Testis (tissue), 3 donors: ENCODE data around the gene ATOH7. TPM values are rescaled to one million over a fixed set of nuclear protein-coding genes. Genes with fewer than 3 reads are reported as not detected.
"Not testable (repeated sequence)": the region's sequence is repeated elsewhere in the genome, so short reads cannot be mapped to it uniquely, and the experiment has no call there.

ENCODE experiments used
- DNase-seq: peaks from one replicate; pipeline ENCODE4 v3.0.0-alpha.2; 2019
- H3K27ac ChIP-seq, 2 donors: fragments of 200-600 bp; sonication (generic); one replicate each; pipeline ENCODE4 v1.5.1; 2019
- H3K27me3 ChIP-seq: fragments of 200-600 bp; sonication (generic); one replicate; pipeline ENCODE4 v1.5.1; 2019
- H3K36me3 ChIP-seq: fragments of 200-600 bp; sonication (generic); one replicate; pipeline ENCODE4 v1.5.1; 2017; ENCODE audit warnings: low read depth; ENCODE audit errors: missing control alignments
- H3K4me1 ChIP-seq: fragments of 200-600 bp; sonication (generic); one replicate; pipeline ENCODE4 v1.5.1; 2019
- H3K4me3 ChIP-seq, 2 donors: fragments of 200-600 bp; sonication (generic); one replicate each; pipeline ENCODE4 v1.5.1; 2017 to 2019
- H3K9me3 ChIP-seq: fragments of 200-600 bp; sonication (generic); one replicate; pipeline ENCODE4 v1.5.1; 2017
- CTCF ChIP-seq, 3 experiments: fragments of 450-650 bp in 2 of 3; fragments of 200-600 bp in 1 of 3; sonication (generic) in 1 of 3; IDR thresholded peaks; one replicate each; pipeline ENCODE4 v1.5.1; 2016 to 2019; ENCODE audit warnings: antibody characterized with exemption in 3 of 3, mild to moderate bottlenecking in 2 of 3, moderate library complexity in 1 of 3
- POLR2A ChIP-seq: fragments of 450-650 bp; IDR thresholded peaks from one replicate; pipeline ENCODE4 v1.6.1; 2017; ENCODE audit warnings: antibody characterized with exemption, mild to moderate bottlenecking, moderate library complexity
- WGBS, 2 donors: methylation state at CpG; one replicate each; pipeline ENCODE4 v1.1.5; 2018; 5-methylcytosine and 5-hydroxymethylcytosine counted together
- intact Hi-C: fragments of 100-400 bp; cut with DNase I; formaldehyde crosslinking; loops from one replicate; pipeline ENCODE4 v1.15.1; 2023; ENCODE audit warnings: low total_unique reads
- polyA plus RNA-seq: library from polyadenylated mRNA; stranded (reverse); fragments of 350-450 nt; fragmentation: Illumina TruSeq; extraction: RNeasy Lipid Tissue Mini Kit (QIAGEN cat#74804); gene quantifications from one replicate; pipeline ENCODE4 v1.2.3, GENCODE V29; 2014; ENCODE audit warnings: low read depth, low replicate concordance; ENCODE audit not compliant: insufficient read depth
- total RNA-seq, 2 donors: library from RNA; depleted of rRNA; stranded (reverse); fragments of >200 nt; gene quantifications; one replicate each; pipeline ENCODE4 v1.2.3, GENCODE V29; 2016

ATOH7 gene
- total and polyA plus RNA-seq, 3 donors from 2014 or later: 0.21 to 1.2 (median 0.63) TPM

GRCh38 chr10:68249297-68249696 lies 17.4 kb upstream of the ATOH7 start:
- TF ChIP-seq POLR2A: no peak
- no peak for TF ChIP-seq CTCF (IDR thresholded peaks at IDR 0.05)
- no peaks in the 10 kb centered on the region for H3K4me1 ChIP-seq
- no peaks in the 10 kb centered on the region for H3K9me3 ChIP-seq
- no peak overlapping the region for H3K4me3 ChIP-seq
- no peaks in the 10 kb centered on the region for H3K27me3 ChIP-seq
- H3K36me3 ChIP-seq: no peaks in the 10 kb centered on the region
- WGBS, 2 donors: 80 to 81% methylated on average over 4 of the region's 4 CpGs
- DNase-seq: no peak
- H3K27ac ChIP-seq: no peak overlapping the region
- intact Hi-C loops: no loop called here

GRCh38 chr10:68247931-68248330 lies 16.0 kb upstream of the ATOH7 start:
- WGBS, 2 donors: 76 to 87% methylated on average over 6 of the region's 6 CpGs
- H3K9me3 ChIP-seq: no peaks in the 10 kb centered on the region
- no peak overlapping the region for H3K27ac ChIP-seq
- intact Hi-C loops: no loop called here
- no peak overlapping the region for H3K4me3 ChIP-seq
- TF ChIP-seq POLR2A (no peak), CTCF (IDR thresholded peaks at IDR 0.05) (no peak)
- no peaks in the 10 kb centered on the region for H3K36me3 ChIP-seq
- no peaks in the 10 kb centered on the region for H3K27me3 ChIP-seq
- no peak for DNase-seq
- no peaks in the 10 kb centered on the region for H3K4me1 ChIP-seq

- WGBS, 2 donors: 93 to 97% methylated on average over 7 of the region's 7 CpGs
- H3K4me3 ChIP-seq, intact Hi-C loops, H3K9me3 ChIP-seq, H3K27ac ChIP-seq, H3K4me1 ChIP-seq, DNase-seq, H3K27me3 ChIP-seq, H3K36me3 ChIP-seq: not testable (repeated sequence)
Observed at GRCh38 chr10:68246397-68246796, 14.5 kb upstream of the ATOH7 start.

- no peak for DNase-seq
- no peaks in the 10 kb centered on the region for H3K36me3 ChIP-seq
- H3K4me3 ChIP-seq: no peak overlapping the region
- TF ChIP-seq CTCF (IDR thresholded peaks at IDR 0.05) (no peak), POLR2A (no peak)
- WGBS, 2 donors: 91 to 96% methylated on average over 2 of the region's 2 CpGs
- intact Hi-C loops: no loop called here
- no peaks in the 10 kb centered on the region for H3K4me1 ChIP-seq
- H3K27me3 ChIP-seq: no peaks in the 10 kb centered on the region
- H3K27ac ChIP-seq: no peak overlapping the region
- no peaks in the 10 kb centered on the region for H3K9me3 ChIP-seq
Observed at GRCh38 chr10:68242051-68242450, 10.1 kb upstream of the ATOH7 start.

GRCh38 chr10:68239596-68240150 lies 7.8 kb upstream of the ATOH7 start:
- H3K4me3 ChIP-seq: no peak overlapping the region
- H3K9me3 ChIP-seq: no peaks in the 10 kb centered on the region
- TF ChIP-seq CTCF (IDR thresholded peaks at IDR 0.05) (no peak), POLR2A (no peak)
- H3K27ac ChIP-seq: no peak overlapping the region
- intact Hi-C loops: no loop called here
- H3K36me3 ChIP-seq: no peaks in the 10 kb centered on the region
- 65 to 71% methylated on average over 5 of the region's 5 CpGs for WGBS, 2 donors
- DNase-seq: no peak
- H3K4me1 ChIP-seq: no peaks in the 10 kb centered on the region
- no peaks in the 10 kb centered on the region for H3K27me3 ChIP-seq
